NCI-H2196 (cell line): Measurements from ENCODE around the gene AFF3.

Experiments used
- DNase-seq: peaks from one replicate; lab custom pipeline; 2025; ENCODE audit not compliant: unreplicated experiment; lab: John Stamatoyannopoulos, UW

The AFF3 gene

DNA sequence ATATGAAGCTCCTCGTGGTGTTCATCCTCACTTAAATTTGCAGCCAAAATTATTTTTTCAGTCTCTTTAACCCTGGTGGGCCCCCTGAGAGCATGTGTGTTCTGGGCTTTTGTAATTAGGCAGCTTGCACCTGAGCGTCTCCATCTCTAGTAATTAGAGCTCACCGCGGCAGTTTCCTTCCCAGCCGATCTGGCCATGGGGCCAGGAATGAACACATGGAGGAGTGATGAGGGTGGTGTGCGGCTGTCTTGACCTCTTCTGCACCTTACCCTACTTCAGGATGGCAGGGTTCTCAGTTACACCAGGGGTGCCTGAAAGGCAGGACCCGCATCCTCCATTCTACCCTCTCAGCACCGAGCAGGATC, 98.5 kb downstream of the AFF3 start:
- no peak for DNase-seq

DNA sequence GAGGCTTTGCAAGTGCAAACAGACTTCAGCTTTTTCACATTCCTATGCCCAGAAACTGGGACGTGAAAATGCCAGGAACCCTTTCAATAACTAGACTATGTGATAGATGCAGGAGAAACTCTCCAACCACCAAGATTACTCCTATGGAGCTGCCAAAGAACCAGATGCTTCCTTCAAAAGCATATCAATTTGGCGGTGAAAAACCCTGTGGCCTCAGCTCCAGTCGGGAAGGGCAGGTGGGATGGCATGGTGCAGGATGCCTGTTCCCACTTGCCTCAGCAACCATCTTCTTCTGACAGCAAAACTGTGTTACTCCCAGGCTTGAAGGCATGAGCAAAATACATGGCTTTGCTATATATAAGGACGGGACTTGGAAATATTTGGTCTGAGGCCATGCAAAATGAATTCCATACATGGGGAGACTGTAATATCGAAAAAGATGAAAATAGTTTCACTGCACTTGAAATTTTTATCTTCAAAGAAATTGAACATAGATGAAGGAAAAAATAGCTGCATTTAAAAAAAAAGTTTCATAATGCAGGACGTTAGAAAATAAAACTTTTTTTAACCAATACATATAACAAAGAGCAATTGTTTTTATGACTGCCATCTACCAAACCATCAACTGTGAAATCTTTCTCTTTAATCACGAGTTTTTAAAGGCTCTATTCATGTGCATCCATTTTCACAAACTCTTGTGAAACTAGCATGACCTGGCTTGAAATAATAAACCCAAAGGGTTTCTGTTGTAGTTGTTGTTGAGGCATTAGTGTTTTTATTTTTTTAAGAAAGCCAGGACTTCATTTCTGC, 99.1 kb downstream of the AFF3 start:
- DNase-seq: no peak

DNA sequence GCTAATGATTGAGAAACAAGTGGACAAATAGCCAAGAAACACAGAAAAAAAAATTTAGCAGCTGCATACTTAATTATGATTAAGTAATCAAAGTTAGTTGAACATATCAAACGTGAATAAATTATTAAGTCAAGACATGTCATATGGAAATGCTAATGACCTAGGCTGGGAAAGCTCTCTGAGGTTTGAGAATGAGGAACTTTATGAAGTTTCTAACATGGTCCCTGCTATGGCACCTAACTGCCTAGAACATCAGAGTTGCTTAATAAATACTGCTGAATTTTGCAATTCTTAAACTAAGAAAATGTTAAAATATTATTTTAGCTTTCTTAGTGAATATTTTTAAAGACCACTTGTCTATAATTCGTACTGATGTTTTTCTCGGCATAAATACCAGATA, 99.8 kb downstream of the AFF3 start:
- no peak for DNase-seq

DNA sequence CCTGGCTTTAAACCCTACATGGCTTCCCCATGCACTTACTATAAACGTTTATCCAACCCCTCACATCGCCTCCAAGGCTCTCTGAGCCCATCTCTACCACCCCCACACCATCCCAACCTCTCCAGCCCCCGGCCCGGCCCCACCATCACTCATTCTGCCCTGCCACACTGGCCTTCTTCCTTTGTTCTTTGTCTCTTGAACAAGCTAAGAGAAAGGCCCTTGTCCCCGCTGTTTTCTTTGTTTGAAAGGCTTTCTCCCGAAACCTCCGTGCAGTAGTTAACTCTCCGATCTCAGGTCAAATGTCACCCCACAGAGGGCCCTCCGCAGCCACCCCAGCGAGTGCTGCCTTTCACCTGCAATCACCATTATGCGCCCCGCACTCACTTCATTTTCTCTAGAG, 100.4 kb downstream of the AFF3 start:
- no peak for DNase-seq

DNA sequence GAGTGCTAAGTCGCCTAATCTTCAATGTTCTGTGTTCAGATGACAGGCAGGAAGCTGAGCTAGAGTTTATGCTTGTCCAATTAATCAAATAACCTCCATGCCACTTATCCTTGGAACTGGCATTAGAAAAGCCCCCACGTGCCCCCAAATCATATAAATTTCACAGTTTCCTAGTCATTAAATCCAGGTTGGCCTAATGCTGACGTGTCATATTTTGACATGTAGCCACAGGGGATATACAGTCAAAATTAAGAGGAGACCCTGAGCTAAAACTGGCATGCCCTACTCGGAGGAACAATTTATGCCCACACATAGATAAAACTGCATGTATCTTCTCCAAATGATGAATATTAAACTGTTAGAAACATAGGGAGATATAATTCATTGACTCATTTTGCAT, 101.0 kb downstream of the AFF3 start:
- no peak for DNase-seq

DNA sequence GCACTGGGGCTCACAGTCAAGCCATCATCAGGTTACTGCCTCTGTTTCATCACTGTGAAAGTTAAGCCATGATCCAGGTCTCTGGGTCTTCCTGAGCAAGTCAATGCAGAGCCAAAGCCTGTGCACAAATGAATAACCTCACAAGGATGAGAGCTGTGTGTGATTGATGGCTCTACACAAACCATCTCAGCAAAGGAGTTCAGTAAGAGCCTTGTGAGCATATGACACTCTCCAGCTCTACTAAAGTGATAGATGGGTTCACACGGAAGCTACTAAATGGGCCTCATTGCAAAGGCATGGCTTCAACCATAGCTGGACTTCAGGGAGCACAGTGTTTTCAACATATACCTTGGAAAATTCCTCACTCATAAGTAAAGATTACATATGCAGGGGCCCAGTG, 101.5 kb downstream of the AFF3 start:
- DNase-seq: no peak

DNA sequence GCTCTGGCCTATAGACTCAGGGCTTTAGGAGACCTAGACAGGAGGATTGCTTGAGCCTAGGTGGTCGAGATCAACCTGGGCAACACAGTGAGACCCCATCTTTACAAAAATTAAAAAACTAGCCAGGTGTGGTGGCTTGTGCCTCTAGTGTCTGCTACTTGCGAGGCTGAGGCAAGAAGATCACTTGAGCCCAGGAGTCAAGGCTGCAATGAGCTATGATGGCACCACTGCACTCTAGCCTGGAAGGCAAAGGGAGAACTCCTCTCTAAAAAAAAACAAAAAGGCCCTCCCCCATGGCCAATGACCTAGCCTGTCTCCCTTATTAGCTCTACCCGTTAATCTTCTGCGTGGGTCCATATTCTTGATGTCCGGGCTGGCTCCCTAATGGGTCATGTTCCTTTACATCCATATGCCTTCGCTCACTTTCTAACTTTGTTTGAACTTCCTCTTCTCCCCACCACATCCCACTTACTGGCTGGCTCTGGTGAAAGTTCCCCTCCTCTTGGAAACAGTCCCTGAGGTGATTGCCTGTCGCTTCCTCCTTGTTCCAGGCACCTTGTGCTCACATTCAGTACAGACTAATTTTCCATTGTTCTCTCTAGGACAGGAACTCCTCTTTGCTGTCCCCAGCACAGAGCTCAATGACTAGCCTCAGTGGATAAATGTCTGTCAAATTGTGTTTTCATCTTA, 103.0 kb downstream of the AFF3 start:
- no peak for DNase-seq

DNA sequence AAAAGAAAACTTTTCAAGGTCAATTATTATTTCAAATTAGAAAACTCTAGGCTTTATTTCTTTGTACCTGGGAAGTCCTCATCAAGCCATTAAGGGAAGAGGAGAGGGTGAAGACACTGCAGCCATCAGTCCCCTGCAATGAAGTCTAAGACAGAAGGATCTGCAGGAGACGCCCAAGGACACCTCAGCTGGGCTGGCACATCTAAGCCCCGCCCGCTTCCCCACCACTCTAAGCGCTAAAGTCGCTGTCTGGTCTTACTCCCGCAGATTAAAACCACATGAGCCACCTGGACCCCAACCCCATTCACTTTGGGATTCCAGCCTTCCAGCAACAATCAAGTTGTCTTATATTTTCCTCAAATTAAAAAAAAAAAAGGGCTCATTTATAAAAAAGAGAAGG, 104.4 kb downstream of the AFF3 start:
- DNase-seq: no peak

DNA sequence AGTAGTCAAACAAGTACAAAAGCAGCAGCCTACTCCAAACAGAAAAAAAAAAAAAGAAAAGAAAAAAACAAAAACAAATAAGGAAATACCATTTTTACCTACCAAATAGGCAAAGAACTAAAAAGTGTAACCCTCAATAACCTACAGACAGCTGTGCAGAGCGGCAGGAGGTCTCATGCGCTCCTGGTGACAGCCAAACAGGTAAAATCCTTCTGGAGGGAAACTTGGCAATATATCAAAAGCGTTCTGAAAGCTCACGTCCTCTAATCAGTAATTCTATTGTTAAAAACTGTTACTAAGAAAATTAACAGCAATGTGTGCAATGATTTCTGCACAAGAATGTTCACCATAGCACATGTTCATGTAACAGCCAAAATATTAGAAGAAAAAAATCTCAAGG, 105.6 kb downstream of the AFF3 start:
- no peak for DNase-seq

DNA sequence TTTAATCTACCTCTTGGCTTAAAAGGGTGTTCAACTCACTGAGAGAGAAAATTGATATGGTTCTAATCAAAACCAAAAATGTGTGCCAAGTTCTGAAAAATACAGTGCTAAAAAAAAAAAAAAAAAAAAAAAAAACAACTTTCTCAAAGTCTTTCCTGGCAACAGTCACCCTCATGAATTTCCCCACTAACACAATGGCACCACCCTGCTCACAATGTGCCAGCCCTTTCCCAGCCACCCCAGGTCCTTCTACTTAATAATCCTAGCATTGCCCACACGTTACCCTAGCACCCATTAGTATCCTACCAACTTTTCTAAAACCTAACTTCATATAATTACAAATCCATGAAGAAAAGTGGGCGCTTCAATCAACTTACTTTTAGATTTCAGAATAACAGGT, 106.4 kb downstream of the AFF3 start:
- DNase-seq: no peak

DNA sequence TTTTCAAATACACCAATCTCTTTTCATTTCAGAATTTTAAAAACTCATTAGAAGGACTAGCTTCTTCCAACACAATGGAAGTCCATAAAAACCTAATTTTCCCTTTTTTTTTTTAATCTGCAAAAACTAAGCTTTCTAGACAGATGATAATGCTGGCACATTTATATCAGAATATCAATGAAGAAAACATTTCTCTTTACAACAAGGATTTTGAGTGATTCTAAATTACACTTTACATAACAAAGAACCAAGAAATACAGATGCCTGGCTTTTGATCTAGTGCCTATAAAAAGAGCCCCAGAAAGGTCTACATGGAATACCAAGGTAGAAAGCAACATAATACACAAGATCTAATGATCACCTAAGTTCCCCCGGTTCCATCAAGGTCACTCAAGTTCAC, 108.0 kb downstream of the AFF3 start:
- no peak for DNase-seq

DNA sequence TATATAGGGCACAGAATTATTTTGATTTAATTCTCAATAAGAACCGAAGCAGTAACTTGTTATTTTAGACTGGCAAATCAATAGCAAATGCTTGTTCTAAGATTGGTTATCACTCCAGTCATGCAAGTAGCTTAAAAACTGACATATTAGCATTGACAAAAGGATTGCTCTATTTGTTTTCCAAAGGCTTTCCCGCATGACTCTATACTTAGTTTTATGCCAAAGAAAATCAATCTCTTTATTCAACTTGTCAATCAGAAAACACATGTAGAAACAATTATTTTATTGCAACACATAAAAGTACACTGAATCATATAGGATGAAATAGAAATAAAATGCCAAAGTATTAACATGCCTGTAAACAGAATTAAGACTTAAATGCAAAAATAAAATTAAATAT, 108.4 kb downstream of the AFF3 start:
- DNase-seq: no peak

DNA sequence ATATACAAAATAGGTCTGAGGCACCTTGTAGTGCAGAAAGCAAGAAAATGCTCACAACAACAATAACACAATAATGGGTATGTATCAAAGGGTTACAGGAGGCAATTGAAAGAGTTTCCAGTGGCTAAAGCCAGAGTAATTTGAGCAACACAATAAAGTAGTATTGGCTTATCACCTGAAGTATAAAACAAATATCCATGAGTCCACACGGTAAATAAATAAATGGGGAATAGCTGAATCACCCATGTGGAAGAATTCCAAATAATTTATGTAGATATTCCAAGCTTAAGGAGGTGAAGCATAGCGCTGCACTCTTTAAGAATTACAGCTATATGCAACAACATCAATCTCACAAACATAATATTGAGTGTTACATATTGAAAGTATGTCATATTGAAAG, 110.8 kb downstream of the AFF3 start:
- DNase-seq: no peak

DNA sequence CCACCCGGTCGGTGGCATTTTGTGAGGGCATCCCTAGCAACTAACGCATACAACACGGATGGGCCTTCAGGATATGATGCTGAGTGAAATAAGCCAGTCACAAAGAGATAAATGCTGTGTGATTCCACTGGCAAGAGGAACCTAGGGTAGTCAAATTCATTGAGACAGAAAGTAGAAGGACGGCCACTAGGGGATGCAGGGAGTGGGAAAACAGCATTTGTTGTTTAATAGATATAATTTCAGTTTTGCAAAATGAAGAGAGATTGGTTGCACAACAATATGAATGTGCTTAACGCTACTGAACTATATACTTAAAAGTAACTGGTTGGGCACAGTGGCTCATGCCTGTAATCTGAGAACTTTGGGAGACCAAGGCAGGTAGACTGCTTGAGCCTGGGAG, 112.9 kb downstream of the AFF3 start:
- no peak for DNase-seq

DNA sequence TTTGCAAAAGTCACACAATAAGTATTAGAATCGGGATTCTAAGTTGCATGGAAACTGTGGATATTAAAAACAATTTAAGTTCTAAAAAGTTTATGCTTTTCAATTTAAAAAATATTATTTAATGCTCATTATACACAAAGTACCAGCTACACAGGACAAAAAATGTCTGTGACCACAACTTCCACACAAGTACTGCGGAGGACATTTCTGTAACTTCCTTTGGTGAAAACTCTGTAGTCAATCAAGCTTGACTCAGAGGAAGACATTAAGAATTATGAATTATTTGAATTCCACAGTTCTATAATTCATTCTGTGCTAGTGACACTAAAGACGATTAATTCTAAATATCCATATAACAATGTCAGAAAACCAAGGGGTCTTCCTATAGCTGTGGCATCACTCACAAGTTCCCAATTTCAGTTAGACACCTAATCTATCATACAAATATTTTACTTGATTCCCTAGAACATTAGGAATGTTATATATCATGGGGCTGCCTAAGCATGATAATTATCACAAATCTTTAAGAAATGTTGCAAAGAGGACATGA, 120.5 kb downstream of the AFF3 start:
- no peak for DNase-seq

DNA sequence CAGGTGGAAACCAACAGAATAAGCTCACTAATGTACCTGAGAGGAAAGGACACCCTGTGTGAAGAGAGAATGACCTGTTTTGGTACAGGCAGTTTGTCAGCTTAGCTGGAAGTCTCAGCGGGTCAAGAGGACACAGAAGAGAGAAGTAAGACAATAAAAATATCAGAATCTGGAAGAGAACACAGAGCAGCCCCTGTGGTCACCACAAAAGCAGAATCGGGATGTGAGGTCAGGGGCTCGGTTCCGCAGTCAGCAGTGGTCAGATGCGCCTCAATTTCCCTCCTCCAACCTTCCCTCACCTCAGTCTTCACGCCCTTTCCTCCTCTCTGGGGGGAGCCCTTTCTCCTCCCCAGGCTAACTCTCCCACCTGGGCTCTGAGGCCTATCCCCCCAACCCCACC, 122.9 kb downstream of the AFF3 start:
- DNase-seq: no peak

DNA sequence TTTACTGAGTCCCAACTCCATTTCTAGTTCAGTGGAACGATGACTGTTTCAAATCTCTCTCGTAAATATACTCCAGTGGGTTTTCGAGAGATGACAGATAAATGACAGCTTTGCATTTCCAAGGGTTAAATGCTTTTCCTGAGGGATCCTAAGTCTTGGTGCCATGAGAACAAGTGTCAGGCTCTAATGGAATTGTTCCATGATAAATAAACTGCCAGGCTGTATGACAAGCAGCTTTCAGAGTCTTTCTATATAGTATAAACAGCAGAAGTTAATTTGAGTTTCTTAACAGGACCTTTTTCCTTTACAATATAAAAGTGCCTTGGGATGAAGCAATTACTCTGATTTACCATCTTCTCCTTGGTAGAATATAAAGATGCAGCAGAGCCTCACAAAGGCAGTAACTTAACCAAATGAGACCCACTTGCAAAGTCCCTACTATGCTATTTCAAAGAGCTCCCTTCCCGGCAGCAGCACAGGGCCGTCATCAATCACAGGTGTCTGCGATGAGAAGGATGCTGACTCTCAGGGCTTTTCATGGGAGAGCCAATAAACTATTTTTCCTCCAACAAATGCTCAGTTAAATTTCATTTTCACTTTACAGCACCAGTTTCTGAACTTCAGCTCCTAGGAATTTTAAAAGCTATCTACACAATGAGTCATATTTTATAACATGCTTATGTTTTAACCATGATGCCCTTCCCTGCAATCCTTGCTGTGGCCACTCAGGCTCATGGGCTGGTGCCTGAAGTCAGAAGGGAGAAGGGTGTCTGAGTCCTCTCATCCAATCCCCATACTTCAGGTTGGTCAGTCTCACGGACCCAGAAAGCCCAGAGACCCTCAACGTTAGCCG, 123.8 kb downstream of the AFF3 start:
- DNase-seq: no peak

DNA sequence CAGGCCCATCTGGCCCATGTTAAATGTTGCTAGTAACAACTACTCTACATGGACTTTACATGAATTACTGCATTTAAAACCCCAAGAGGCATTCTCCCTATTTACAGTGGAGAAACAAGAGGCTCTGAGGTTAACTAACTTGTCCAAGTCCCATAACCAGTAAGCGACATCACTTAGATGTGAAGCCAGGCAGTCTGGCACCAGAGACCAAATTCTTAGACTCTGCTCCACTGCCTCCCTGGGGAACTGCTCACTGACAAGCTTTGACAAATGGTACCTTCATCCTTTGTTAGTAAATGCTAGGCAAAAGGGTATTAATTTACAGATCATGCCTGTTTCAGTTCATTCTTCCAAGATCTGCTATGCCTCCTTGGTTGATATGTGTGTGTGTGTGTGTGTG, 124.8 kb downstream of the AFF3 start:
- DNase-seq: no peak

DNA sequence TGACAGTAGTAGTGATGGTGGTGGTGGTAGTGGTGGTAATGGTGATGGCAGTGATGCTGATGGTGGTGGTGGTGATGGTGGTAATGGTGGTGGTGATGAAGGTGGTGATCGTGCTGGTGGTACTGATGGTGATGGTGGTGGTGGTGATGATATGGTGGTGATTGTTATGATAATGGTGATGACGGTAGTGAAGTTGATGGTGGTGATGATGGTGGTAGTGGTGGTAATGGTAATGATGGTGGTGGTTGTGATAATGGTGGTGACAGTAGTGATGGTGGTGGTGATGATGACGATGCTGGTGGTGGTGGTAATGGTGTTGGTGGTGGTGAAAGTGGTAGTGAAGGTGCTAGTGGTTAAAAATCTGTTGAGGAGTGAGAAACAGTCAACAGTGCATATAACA, 125.6 kb downstream of the AFF3 start:
- no peak for DNase-seq

DNA sequence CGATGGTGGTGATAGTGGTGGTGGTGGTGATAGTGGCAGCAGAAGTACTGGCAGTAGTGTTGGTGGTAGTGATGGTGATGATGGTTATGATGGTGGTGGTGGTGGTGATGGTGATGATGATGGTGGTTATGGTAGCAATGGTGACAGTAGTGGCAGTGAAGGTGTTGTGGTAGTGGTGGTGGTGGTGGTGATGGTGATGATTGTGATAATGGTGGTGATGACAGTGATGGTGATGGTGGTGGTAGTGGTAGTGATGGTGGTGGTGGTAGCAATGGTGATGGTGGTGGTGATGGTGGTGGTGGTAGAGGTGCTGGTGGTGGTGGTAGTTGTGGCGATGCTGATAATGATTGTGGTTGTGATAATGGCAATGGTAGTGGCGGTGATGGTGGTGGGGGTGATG, 126.5 kb downstream of the AFF3 start:
- DNase-seq: no peak

DNA sequence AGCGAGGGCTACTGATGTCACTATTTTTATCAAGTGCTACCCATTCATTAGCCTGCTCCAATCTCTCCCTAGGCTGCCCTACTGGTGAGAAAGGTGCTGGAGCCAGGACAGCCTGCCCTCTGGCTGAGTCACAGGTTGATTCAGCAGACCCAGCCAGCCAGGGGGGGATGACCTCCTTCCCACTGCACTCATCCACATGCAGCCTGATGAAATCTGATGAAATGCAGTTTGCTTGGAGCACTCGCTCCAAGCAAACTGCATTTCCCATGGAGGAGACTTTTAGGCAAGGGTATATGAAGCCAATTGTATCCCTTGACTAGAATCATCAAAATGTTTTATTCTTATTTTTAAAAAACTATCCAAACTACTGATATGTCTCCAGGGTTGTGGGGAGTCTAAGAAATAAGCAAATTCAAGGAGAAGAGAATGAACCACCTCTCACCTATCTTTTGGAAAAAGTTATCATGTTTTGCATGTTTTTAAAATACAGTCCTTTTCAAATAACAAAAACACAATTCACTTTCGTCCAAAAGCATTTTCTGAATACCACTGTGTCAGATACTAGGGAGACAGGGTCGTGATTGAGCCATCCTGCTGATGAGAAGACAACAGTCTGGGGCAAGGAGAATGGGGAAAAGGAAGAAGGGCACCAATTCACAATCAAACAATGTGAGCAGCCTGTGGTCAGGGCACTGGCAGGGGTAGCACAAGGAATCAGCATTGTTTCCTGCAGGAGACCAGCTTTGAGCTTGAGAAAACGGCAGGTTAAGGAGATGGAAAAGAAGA, 128.3 kb downstream of the AFF3 start:
- no peak for DNase-seq
